Ishikawa (cell line): ENCODE data around the gene KCNQ1.

Experiments
- EP300 ChIP-seq: IDR thresholded peaks from 2 replicates; pipeline ENCODE4 v1.6.1; 2012; ENCODE audit warnings: borderline replicate concordance
- FOXM1 ChIP-seq: IDR thresholded peaks from 2 replicates; pipeline ENCODE4 v1.6.1; 2012; ENCODE audit warnings: low read depth, borderline replicate concordance
- RAD21 ChIP-seq: IDR thresholded peaks from 2 replicates; pipeline ENCODE4 v1.6.1; 2012; ENCODE audit warnings: low read depth
- TAF1 ChIP-seq: IDR thresholded peaks from 2 replicates; pipeline ENCODE4 v1.6.1; 2012; ENCODE audit warnings: low read depth, mild to moderate bottlenecking
- TEAD4 ChIP-seq: IDR thresholded peaks from 2 replicates; pipeline ENCODE4 v1.6.1; 2012
- TF ChIP-seq, protein P1 (sequence below): IDR thresholded peaks from 2 replicates; pipeline ENCODE4 v1.6.1; 2012; ENCODE audit warnings: low read depth, mild to moderate bottlenecking

DNA sequence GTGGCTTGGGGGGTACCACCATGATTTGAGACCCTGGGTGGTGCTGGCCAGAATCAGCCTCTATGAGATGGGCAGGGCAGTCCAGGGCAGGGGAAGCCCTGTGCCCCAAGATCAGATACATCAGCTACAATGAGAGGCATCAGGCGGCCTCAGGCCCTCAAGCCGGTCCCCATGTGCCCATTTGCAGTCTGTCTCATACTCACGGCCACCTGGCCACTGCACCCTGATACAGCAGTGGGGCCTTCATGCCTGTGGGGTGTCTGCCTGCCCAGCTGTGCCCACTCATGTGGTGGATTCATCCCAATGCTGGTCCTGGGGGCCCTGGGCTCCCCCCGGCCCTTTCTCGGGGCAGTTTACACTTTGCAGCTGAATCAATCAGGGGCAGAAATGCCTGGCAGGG, 297.4 kb downstream of the KCNQ1 start:
- TF ChIP-seq FOXM1 = no peak
- no peak for TF ChIP-seq EP300
- TF ChIP-seq TAF1 = no peak
- TF ChIP-seq TEAD4 = no peak
- no peak for TF ChIP-seq RAD21
- TF ChIP-seq, protein P1, sequence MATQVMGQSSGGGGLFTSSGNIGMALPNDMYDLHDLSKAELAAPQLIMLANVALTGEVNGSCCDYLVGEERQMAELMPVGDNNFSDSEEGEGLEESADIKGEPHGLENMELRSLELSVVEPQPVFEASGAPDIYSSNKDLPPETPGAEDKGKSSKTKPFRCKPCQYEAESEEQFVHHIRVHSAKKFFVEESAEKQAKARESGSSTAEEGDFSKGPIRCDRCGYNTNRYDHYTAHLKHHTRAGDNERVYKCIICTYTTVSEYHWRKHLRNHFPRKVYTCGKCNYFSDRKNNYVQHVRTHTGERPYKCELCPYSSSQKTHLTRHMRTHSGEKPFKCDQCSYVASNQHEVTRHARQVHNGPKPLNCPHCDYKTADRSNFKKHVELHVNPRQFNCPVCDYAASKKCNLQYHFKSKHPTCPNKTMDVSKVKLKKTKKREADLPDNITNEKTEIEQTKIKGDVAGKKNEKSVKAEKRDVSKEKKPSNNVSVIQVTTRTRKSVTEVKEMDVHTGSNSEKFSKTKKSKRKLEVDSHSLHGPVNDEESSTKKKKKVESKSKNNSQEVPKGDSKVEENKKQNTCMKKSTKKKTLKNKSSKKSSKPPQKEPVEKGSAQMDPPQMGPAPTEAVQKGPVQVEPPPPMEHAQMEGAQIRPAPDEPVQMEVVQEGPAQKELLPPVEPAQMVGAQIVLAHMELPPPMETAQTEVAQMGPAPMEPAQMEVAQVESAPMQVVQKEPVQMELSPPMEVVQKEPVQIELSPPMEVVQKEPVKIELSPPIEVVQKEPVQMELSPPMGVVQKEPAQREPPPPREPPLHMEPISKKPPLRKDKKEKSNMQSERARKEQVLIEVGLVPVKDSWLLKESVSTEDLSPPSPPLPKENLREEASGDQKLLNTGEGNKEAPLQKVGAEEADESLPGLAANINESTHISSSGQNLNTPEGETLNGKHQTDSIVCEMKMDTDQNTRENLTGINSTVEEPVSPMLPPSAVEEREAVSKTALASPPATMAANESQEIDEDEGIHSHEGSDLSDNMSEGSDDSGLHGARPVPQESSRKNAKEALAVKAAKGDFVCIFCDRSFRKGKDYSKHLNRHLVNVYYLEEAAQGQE = no peak
